GM18870 (cell line): ENCODE results near the gene OPALIN.
"Not testable (repeated sequence)": the region's sequence is repeated elsewhere in the genome, so short reads cannot be mapped to it uniquely, and the experiment has no call there.

Experiments used
- ATAC-seq: cut with Tn5 transposase; IDR thresholded peaks from one replicate; pipeline ENCODE4 v1.9.1; 2021; ENCODE audit warnings: moderate library complexity; ENCODE audit not compliant: unreplicated experiment

OPALIN gene

DNA sequence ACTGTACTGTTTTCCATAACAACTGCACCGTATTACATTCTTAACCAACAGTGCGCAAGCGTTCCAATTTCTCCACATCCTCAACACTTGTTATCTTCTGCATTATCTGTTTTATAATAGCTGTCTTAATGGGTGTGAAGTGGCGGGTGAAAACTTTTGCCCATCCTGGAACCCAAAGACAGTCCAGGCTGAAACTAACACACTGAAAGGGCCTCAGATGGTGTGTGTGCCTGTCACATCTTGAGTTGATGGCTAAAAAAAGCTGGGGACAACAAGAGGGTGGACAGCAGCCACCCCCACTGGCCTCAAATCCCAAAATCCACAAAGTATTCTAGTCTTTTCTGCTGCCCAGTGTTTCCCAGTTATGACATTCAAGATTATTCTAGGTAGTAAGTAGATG is 19.4 kb downstream of the OPALIN start:
- no peak for ATAC-seq

- ATAC-seq: no peak
These were observed 20.4 kb downstream of the OPALIN start for GRCh38 chr10:96338279-96338925.

GRCh38 chr10:96337106-96337505 is 21.7 kb downstream of the OPALIN start:
- ATAC-seq: no peak

- no peak for ATAC-seq
These were observed 23.9 kb downstream of the OPALIN start for GRCh38 chr10:96334616-96335526.

- ATAC-seq: no peak
These were observed 25.7 kb downstream of the OPALIN start for GRCh38 chr10:96333101-96333500.

GRCh38 chr10:96327462-96327861 is 31.3 kb downstream of the OPALIN start:
- no peak for ATAC-seq

DNA sequence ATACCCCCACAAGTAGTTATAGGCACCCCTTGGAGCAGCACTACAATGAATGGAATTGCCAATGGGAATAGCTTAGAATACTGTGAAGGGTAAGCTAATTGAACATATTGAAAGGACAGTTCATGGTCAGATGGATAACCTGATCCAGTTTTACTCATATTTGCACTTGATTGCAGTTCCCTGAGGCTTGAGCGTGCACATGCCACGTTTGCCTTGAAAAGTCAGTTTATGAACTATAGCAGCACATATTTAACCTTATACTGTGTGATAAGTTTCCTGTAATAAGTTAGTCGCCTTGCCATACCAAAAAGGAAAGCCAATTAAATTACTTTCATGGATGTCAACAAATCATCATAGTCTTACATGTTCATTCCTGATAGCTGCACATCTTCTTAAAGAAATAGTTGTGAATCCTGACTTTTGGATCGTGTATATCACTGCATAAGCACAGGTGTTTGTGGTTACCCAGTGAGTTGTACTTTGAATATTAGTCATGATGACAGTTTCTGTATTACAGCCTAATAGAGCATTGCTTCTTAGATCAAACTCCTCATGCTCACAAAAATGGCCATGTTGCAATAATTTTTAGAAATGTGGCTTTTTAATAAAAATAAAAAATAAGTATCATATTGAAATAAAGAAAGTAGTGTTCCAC is 33.0 kb downstream of the OPALIN start:
- peak; percentile 96 for ATAC-seq

- ATAC-seq: no peak
These were observed 34.4 kb downstream of the OPALIN start for GRCh38 chr10:96324447-96324846.

GRCh38 chr10:96322275-96322674 is 36.5 kb downstream of the OPALIN start:
- ATAC-seq: no peak

DNA sequence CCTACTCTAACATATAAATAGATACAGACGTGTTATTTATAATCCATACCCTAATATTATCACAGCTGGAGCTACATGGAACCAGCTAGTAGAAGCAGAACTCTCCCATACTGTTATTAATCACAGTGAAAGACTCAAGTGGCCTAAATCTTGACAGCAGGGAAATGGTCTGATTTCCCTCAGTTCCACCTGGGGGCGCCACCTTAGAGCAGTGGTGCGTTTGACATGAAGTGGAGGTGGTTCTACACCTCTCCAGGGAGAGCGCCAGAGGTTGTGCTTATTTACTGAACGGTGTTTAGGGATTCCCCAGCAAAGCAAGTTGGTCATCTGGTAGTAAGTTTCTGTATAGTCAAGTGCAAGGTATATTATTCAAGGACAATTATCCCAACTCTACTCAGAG is 37.0 kb downstream of the OPALIN start:
- no peak for ATAC-seq

DNA sequence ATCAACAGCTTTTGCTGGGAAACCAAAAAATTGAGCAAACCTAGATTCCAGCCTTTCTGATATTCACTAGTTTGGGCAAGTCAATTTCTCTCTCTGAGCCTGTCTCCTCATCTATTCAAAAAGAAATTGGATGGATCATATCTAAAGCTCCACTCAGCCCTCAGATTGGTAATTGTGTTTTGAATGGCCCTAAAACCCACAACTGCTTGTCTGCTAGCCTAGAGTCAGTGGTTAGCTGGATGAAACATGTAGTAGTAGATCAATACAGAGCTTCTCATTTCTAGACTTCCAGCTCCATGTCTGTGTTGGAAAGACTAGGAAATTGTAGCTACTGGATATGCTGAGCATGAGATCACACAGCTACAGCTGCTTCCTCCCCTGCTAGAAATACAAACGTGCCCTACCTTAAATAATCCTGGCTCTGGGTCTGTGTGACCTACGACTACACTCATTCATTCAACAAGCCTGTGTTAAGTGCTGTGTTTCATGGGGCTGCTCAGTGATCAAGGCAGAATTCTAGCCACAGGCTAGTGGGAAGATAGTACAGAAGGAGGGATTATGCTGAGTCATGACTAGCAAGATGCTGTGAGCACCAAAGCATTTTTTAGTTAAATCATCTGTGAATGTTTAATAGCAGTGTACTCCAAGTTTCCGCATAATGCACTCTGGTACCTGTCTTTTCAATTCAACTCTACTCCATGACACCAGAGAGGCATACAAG is 38.9 kb downstream of the OPALIN start:
- no peak for ATAC-seq

GRCh38 chr10:96317067-96317833 is 41.6 kb downstream of the OPALIN start:
- no peak for ATAC-seq

DNA sequence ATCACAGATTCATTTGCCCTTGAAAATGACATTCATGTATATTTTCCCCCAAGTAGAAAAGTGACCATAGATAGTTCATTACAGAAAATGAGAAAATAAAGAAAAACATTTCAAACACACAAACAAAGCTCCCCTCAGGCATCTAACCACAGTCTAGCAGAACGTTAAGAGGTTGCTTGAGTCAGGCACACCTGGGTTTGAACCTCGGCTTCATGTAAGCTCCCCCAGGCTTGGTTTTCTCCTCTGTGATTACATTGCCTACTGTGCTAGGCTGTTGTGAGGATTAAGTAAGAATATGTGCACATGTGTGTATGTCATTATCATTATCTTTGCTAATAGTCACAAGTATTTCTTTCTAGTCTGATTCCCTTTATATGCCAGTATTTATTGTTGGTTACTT is 45.5 kb downstream of the OPALIN start:
- no peak for ATAC-seq

DNA sequence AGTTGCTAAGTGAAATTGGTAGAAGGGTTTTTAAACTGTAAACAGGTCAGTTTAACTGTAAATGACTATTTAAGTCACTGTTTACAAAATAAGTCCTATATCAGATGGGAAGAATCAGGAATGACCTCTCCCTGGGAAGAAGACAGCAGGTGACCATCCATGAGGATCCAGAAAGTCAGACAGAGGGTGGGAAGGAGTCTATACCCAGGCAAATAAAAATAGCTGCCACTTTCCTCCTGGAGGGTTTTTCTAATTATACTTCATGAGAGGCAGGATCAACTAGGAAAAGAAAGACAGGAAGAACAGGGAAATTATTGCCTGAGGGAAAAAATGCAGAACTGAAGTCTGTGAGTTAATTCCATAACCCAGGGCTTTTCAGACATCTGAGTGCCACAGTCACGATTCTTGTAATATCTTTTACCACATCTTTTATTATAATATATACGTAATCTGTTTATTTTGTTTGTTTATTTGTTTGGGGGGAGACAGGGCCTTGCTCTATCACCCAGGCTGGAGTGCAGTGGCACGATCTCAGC is 47.6 kb downstream of the OPALIN start:
- ATAC-seq: no peak

DNA sequence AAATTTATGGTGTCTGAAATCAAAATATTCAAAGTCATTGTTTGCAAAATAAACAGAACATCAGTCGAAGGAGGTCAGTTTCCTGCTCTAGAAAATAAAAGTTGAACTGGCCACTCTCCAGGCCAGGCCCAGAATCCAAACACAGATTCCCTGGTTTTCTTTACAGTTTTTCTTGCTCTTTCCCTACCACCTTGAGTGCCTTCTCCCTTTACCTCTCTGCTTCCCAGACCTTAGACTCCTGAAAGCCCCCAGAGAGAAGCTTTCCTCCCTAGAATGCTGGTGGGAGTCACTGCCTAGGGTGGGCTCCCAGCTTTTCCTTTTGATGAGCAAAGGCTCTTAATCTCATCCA is 48.5 kb downstream of the OPALIN start:
- no peak for ATAC-seq

GRCh38 chr10:96309628-96310320 is 49.0 kb downstream of the OPALIN start:
- ATAC-seq: no peak

- not testable (repeated sequence) for ATAC-seq
These were observed 49.9 kb downstream of the OPALIN start for GRCh38 chr10:96308854-96309253.

GRCh38 chr10:96306516-96306915 is 52.3 kb downstream of the OPALIN start:
- ATAC-seq: no peak

DNA sequence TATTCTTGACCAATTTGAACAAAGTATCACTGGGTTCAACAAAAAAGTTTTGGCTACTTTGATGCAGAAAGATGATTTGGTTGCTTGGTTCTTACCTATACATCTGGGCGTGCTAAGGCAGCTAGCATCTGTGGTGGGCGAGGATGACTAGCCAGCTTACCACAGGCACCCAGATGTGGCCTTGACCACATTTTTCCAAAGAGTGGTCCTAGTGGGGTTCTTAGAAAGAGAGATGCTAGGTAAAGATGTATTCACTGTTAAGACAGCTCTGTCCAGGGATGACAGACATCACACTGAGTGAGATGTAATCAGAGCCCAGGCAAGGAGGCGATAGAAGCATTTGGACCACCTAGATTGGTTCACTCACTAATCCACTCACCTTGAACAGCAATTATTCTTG is 53.8 kb downstream of the OPALIN start:
- no peak for ATAC-seq

DNA sequence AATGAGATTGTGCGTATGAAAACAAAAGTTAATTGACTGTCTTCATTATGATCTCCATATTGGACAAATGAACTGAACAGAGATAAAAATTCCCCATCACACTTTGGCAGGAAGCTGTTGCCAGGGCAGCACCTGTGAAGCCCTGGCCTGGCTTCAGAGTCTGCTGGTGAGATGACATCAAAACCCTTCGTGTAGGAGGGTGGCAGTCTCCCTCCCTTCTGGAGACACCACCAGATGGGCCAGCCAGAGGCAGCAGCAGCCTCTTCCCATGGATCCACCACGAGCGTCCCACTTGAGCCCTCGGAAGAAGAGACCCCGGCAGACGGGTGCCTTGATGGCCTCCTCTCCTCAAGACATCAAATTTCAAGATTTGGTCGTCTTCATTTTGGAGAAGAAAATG is 54.6 kb downstream of the OPALIN start, which contains the start of gene DNTT:
Gene DNTT, plus strand, starts transcription at position 205 of the 400 bp plus-strand sequence. Its CDS starts 64 bp downstream, at position 269.
- no peak for ATAC-seq
